GM23338 (cell line): ENCODE data around the gene ZNF484. TPM values are rescaled to one million over a fixed set of nuclear protein-coding genes. Genes with fewer than 3 reads are reported as not detected.

Experiments used
- ATAC-seq: fragments of 200-7000 bp; cut with Tn5 transposase; 3 replicates; pipeline ENCODE4 v1.9.1; 2020
- DNase-seq: peaks from one replicate; pipeline ENCODE4 v3.0.0-alpha.2; 2015; ENCODE audit warnings: low spot score
- H2AFZ ChIP-seq: fragments of 200-600 bp; sonication (generic); 2 replicates; pipeline ENCODE4 v1.8.0; 2016; ENCODE audit warnings: antibody characterized with exemption, mild to moderate bottlenecking, moderate library complexity
- H3F3A ChIP-seq: fragments of 200-600 bp; sonication (generic); replicated peaks from 2 replicates; pipeline ENCODE4 v1.8.0; 2017; ENCODE audit warnings: antibody characterized with exemption, mixed run types, low read depth
- H3K27ac ChIP-seq: fragments of 200-600 bp; sonication (generic); 2 replicates; pipeline ENCODE4 v1.6.1; 2016; ENCODE audit warnings: low read depth
- H3K27me3 ChIP-seq: fragments of 200-600 bp; sonication (generic); 2 replicates; pipeline ENCODE4 v1.8.0; 2016; ENCODE audit warnings: mild to moderate bottlenecking, mixed run types, moderate library complexity; ENCODE audit not compliant: insufficient read depth
- H3K36me3 ChIP-seq: fragments of 200-600 bp; sonication (generic); 2 replicates; pipeline ENCODE4 v1.8.0; 2016; ENCODE audit warnings: mild to moderate bottlenecking; ENCODE audit not compliant: insufficient read depth
- H3K4me1 ChIP-seq: fragments of 200-600 bp; sonication (generic); 2 replicates; pipeline ENCODE4 v1.8.0; 2016; ENCODE audit warnings: mild to moderate bottlenecking, moderate library complexity; ENCODE audit not compliant: insufficient read depth
- H3K4me2 ChIP-seq: fragments of 200-600 bp; sonication (generic); 2 replicates; pipeline ENCODE4 v1.7.1; 2017; ENCODE audit warnings: mixed run types
- H3K4me3 ChIP-seq: fragments of 200-600 bp; sonication (generic); 2 replicates; pipeline ENCODE4 v1.6.1; 2016; ENCODE audit warnings: mixed run types
- H3K79me2 ChIP-seq: fragments of 200-600 bp; sonication (generic); replicated peaks from 2 replicates; pipeline ENCODE4 v1.8.0; 2017; ENCODE audit warnings: mild to moderate bottlenecking; ENCODE audit not compliant: insufficient read depth
- H3K9me2 ChIP-seq: fragments of 200-600 bp; sonication (generic); 2 replicates; pipeline ENCODE4 v1.8.0; 2017; ENCODE audit not compliant: insufficient read depth
- H4K20me1 ChIP-seq: fragments of 200-600 bp; sonication (generic); replicated peaks from 2 replicates; pipeline ENCODE4 v1.8.0; 2017; ENCODE audit warnings: mild to moderate bottlenecking; ENCODE audit not compliant: insufficient read depth
- H3K27ac Mint-ChIP-seq: 2 replicates; pipeline ENCODE4 v1.8.0; 2020; ENCODE audit warnings: inconsistent platforms, mild to moderate bottlenecking, moderate library complexity, mixed read lengths
- H3K27me3 Mint-ChIP-seq: 3 replicates; pipeline ENCODE4 v1.8.0; 2022; ENCODE audit warnings: low read depth, mild to moderate bottlenecking, moderate library complexity, mixed read lengths, inconsistent platforms; ENCODE audit not compliant: insufficient read depth, poor library complexity
- H3K36me3 Mint-ChIP-seq: 3 replicates; pipeline ENCODE4 v1.8.0; 2021; ENCODE audit warnings: low read depth, mild to moderate bottlenecking, inconsistent platforms, moderate library complexity, mixed read lengths
- H3K4me1 Mint-ChIP-seq: 3 replicates; pipeline ENCODE4 v1.8.0; 2020; ENCODE audit warnings: mild to moderate bottlenecking, inconsistent platforms, mixed read lengths
- H3K4me3 Mint-ChIP-seq: 3 replicates; pipeline ENCODE4 v1.8.0; 2021; ENCODE audit warnings: moderate library complexity, mild to moderate bottlenecking, inconsistent platforms, mixed read lengths
- H3K9me3 Mint-ChIP-seq: 3 replicates; pipeline ENCODE4 v1.8.0; 2020; ENCODE audit warnings: moderate library complexity, mild to moderate bottlenecking, inconsistent platforms, mixed read lengths
- CREB1 ChIP-seq: fragments of 250-450 bp; sonication (Bioruptor Pico); IDR thresholded peaks from 2 replicates; pipeline ENCODE4 v1.5.0; 2020; ENCODE audit warnings: low read depth, mild to moderate bottlenecking, moderate library complexity
- ETS1 ChIP-seq: IDR thresholded peaks from 2 replicates; pipeline ENCODE4 v1.6.1; 2016; ENCODE audit warnings: antibody characterized with exemption
- EZH2 ChIP-seq: fragments of 200-600 bp; sonication (generic); IDR thresholded peaks from one replicate; pipeline ENCODE4 v1.8.0; 2017; ENCODE audit warnings: antibody characterized with exemption, mild to moderate bottlenecking, low read depth; ENCODE audit not compliant: unreplicated experiment
- EZH2phosphoT487 ChIP-seq: fragments of 200-600 bp; sonication (generic); IDR thresholded peaks from one replicate; pipeline ENCODE4 v1.8.1; 2018; ENCODE audit warnings: antibody characterized with exemption; ENCODE audit not compliant: unreplicated experiment
- JUNB ChIP-seq: IDR thresholded peaks from one replicate; pipeline ENCODE4 v1.6.1; 2016; ENCODE audit warnings: antibody characterized with exemption; ENCODE audit not compliant: unreplicated experiment
- NANOG ChIP-seq: IDR thresholded peaks from 2 replicates; pipeline ENCODE4 v1.6.1; 2016; ENCODE audit warnings: antibody characterized with exemption, borderline replicate concordance
- POLR2AphosphoS5 ChIP-seq: IDR thresholded peaks from 2 replicates; pipeline ENCODE4 v1.6.1; 2016; ENCODE audit warnings: antibody characterized with exemption, low read depth
- REST ChIP-seq: IDR thresholded peaks from one replicate; pipeline ENCODE4 v1.6.1; 2018; ENCODE audit warnings: antibody characterized with exemption; ENCODE audit not compliant: unreplicated experiment
- STAT1 ChIP-seq: IDR thresholded peaks from one replicate; pipeline ENCODE4 v1.6.1; 2016; ENCODE audit warnings: antibody characterized with exemption; ENCODE audit not compliant: unreplicated experiment
- ZNF114 ChIP-seq: fragments of 250-450 bp; sonication (Bioruptor Pico); IDR thresholded peaks from 2 replicates; pipeline ENCODE4 v1.5.0; 2020; ENCODE audit warnings: mild to moderate bottlenecking, moderate library complexity
- ZNF331 ChIP-seq: fragments of 250-450 bp; sonication (Bioruptor Pico); IDR thresholded peaks from 2 replicates; pipeline ENCODE4 v1.5.0; 2020; ENCODE audit warnings: low read depth, mild to moderate bottlenecking, moderate library complexity
- ZNF462 ChIP-seq: fragments of 250-450 bp; sonication (Bioruptor Pico); IDR thresholded peaks from 2 replicates; pipeline ENCODE4 v1.5.0; 2020; ENCODE audit warnings: mild to moderate bottlenecking, moderate library complexity
- polyA plus RNA-seq: library from polyadenylated mRNA; unstranded; fragments of >200 nt; fragmentation: Nextera tagmentation; extraction: Ambion mirVana; gene quantifications from 2 replicates; pipeline ENCODE4 v1.2.1, GENCODE V29; 2016
- total RNA-seq: library from RNA; depleted of rRNA; stranded (reverse); fragments of >200 nt; shearing (Covaris generic); gene quantifications from 2 replicates; pipeline ENCODE4 v1.2.3, GENCODE V29; 2014

ZNF484 gene
- total and polyA plus RNA-seq, 2 experiments from 2014 or later = 4.2 to 19.4 TPM

- H3K27ac ChIP-seq = no peak overlapping the region
- no peaks in the 10 kb centered on the region for H3K36me3 ChIP-seq
- H3K4me2 ChIP-seq = no peak overlapping the region
- H3K27ac Mint-ChIP-seq = peak overlapping the region; percentile 13; the same call in 1 of the 2 replicates
- H3F3A ChIP-seq = no peaks in the 10 kb centered on the region
- no peaks in the 10 kb centered on the region for H3K9me2 ChIP-seq
- no peak for DNase-seq
- no peaks in the 10 kb centered on the region for H3K27me3 ChIP-seq
- no peaks in the 10 kb centered on the region for H4K20me1 ChIP-seq
- H3K4me3 Mint-ChIP-seq = no peak overlapping the region
- TF ChIP-seq EZH2 (no peak), NANOG (no peak), CREB1 (CRISPR knock-in tag) (no peak), ZNF114 (CRISPR knock-in tag) (no peak), EZH2phosphoT487 (no peak), ZNF462 (CRISPR knock-in tag) (no peak), ETS1 (no peak), JUNB (no peak), STAT1 (no peak), REST (no peak), POLR2AphosphoS5 (no peak), ZNF331 (CRISPR knock-in tag) (no peak)
- H3K36me3 Mint-ChIP-seq = no peaks in the 10 kb centered on the region
- no peak for ATAC-seq
- H3K4me1 ChIP-seq = no peaks in the 10 kb centered on the region
- H3K79me2 ChIP-seq = no peaks in the 10 kb centered on the region
- no peak overlapping the region for H2AFZ ChIP-seq
- H3K9me3 Mint-ChIP-seq = no peaks in the 10 kb centered on the region
- no peaks in the 10 kb centered on the region for H3K4me1 Mint-ChIP-seq
- peaks cover 1% of the 10 kb centered on the region for H3K27me3 Mint-ChIP-seq
- H3K4me3 ChIP-seq = no peak overlapping the region
Observed at GRCh38 chr9:92920437-92920836, 42.6 kb upstream of the ZNF484 start.
